ENCODE results near the gene OTOA. TPM values are rescaled to one million over a fixed set of nuclear protein-coding genes. Genes with fewer than 3 reads are reported as not detected.
"Not testable (repeated sequence)": the region's sequence is repeated elsewhere in the genome, so short reads cannot be mapped to it uniquely, and the experiment has no call there.

OTOA gene
- total RNA-seq, 4 donors from 2014 or later: not detected

- H3K27ac ChIP-seq: peak overlapping the region; percentile 66 to 80 (median 73)
Observed at GRCh38 chr16:21646091-21646490, 17.7 kb upstream of the OTOA start.

GRCh38 chr16:21646721-21647561 lies 16.8 kb upstream of the OTOA start:
- Histone ChIP-seq H3K27ac (peak overlapping the region; percentile 66 to 80 (median 73)), H3K4me1 (peaks cover 0 to 27% (median 22%) of the 10 kb centered on the region in 4 donors), H3K27me3 (no peaks in the 10 kb centered on the region), H3K36me3 (no peaks in the 10 kb centered on the region), H3K9me3 (no peaks in the 10 kb centered on the region), H3K4me3 (no peak overlapping the region)
- no peak for TF ChIP-seq POLR2A (IDR thresholded peaks at IDR 0.05)
- TF ChIP-seq, protein P1, sequence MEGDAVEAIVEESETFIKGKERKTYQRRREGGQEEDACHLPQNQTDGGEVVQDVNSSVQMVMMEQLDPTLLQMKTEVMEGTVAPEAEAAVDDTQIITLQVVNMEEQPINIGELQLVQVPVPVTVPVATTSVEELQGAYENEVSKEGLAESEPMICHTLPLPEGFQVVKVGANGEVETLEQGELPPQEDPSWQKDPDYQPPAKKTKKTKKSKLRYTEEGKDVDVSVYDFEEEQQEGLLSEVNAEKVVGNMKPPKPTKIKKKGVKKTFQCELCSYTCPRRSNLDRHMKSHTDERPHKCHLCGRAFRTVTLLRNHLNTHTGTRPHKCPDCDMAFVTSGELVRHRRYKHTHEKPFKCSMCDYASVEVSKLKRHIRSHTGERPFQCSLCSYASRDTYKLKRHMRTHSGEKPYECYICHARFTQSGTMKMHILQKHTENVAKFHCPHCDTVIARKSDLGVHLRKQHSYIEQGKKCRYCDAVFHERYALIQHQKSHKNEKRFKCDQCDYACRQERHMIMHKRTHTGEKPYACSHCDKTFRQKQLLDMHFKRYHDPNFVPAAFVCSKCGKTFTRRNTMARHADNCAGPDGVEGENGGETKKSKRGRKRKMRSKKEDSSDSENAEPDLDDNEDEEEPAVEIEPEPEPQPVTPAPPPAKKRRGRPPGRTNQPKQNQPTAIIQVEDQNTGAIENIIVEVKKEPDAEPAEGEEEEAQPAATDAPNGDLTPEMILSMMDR (IDR thresholded peaks at IDR 0.05): no peak
- peak in 2 of 3 donors; percentile 89 to 93 for DNase-seq

More at GRCh38 chr16:21646091-21646490, 17.7 kb upstream of the OTOA start:
- no peak for DNase-seq
- Histone ChIP-seq H3K4me3 (peak overlapping the region in 1 of 4 donors; percentile 19), H3K9me3 (no peaks in the 10 kb centered on the region), H3K4me1 (peaks cover 0 to 27% (median 22%) of the 10 kb centered on the region in 4 donors), H3K36me3 (no peaks in the 10 kb centered on the region), H3K27me3 (no peaks in the 10 kb centered on the region)
- TF ChIP-seq, protein P1 (IDR thresholded peaks at IDR 0.05): no peak
- TF ChIP-seq POLR2A (IDR thresholded peaks at IDR 0.05): no peak

DNA sequence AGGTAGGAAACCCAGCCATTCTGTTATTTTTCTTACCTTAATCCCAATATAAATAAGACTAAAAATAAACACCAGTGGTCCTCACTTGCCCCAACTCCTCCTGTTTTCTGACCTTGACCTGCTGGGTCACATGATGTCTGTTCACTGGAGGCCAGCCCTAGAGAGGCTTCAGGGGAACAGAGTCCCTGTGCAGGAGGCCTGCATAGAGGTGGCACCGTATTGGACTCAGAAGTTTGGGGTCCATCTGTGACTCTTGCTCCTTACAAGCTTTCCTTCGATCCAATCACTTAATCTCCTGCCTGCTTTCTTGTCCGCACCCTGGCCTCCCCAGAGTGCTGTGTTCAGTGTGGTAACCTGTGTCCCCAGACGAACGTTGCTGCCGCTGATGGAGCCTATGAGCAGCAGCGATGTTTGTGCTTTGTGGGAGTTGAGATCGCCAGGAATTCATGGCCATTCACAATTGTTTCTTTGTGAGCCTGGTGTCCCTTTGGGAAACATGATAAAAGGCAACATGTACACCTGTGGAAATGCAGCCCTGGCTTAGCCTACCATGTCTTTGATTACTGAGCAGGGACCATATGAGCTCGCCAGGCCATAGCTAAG lies 16.1 kb upstream of the OTOA start:
- Histone ChIP-seq H3K4me1 (peaks cover 0 to 27% (median 22%) of the 10 kb centered on the region in 4 donors), H3K9me3 (no peaks in the 10 kb centered on the region), H3K27me3 (no peaks in the 10 kb centered on the region), H3K27ac (peak overlapping the region; percentile 66 to 80 (median 73)), H3K36me3 (no peaks in the 10 kb centered on the region), H3K4me3 (no peak overlapping the region)
- no peak for DNase-seq
- TF ChIP-seq, protein P1 (IDR thresholded peaks at IDR 0.05): no peak
- no peak for TF ChIP-seq POLR2A (IDR thresholded peaks at IDR 0.05)

GRCh38 chr16:21649826-21650406 lies 13.9 kb upstream of the OTOA start:
- H3K27me3 ChIP-seq, H3K4me3 ChIP-seq, DNase-seq, H3K36me3 ChIP-seq, H3K9me3 ChIP-seq: not testable (repeated sequence)
- Histone ChIP-seq H3K4me1 (peaks cover 0 to 24% (median 20%) of the 10 kb centered on the region in 4 donors), H3K27ac (peak overlapping the region in 1 of 4 donors; percentile 25)

GRCh38 chr16:21650521-21650920 lies 13.2 kb upstream of the OTOA start:
- Histone ChIP-seq H3K9me3 (no peaks in the 10 kb centered on the region), H3K4me1 (peaks cover 0 to 22% (median 19%) of the 10 kb centered on the region in 4 donors), H3K4me3 (no peak overlapping the region), H3K27ac (peak overlapping the region in 1 of 4 donors; percentile 16), H3K36me3 (peaks cover 0 to 4% (median 0%) of the 10 kb centered on the region in 3 donors), H3K27me3 (no peaks in the 10 kb centered on the region)
- peak in 1 of 3 donors; percentile 35 for DNase-seq
- TF ChIP-seq POLR2A (IDR thresholded peaks at IDR 0.05): no peak
- TF ChIP-seq, protein P1 (IDR thresholded peaks at IDR 0.05): no peak
